GM18519 (cell line): ENCODE results near the gene MYCBP2.
"Not testable (repeated sequence)": the region's sequence is repeated elsewhere in the genome, so short reads cannot be mapped to it uniquely, and the experiment has no call there.

ENCODE experiments used
- ATAC-seq: cut with Tn5 transposase; IDR thresholded peaks from one replicate; pipeline ENCODE4 v1.9.1; 2021; ENCODE audit warnings: mild to moderate bottlenecking, moderate library complexity; ENCODE audit not compliant: unreplicated experiment, low FRiP score

The MYCBP2 gene

DNA sequence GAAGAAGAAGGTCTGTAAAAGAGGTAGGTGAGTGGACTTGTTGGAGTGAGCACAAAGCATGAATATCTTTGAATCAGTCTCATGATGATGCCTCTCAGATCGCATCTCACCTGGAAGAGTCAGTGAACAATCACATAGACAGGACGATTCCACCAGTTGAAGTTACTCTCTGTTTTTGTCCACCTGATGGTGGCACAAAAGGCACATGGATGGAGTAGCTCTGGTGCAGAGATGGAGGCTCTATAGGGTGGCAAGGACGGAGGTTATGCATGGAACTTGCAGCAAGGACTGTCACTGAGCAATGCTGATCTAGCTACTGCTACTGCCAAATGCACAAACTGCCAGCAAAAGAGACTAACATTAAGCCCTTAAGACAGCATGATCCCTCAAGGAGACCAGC lies 10.3 kb upstream of the MYCBP2 start:
- no peak for ATAC-seq

DNA sequence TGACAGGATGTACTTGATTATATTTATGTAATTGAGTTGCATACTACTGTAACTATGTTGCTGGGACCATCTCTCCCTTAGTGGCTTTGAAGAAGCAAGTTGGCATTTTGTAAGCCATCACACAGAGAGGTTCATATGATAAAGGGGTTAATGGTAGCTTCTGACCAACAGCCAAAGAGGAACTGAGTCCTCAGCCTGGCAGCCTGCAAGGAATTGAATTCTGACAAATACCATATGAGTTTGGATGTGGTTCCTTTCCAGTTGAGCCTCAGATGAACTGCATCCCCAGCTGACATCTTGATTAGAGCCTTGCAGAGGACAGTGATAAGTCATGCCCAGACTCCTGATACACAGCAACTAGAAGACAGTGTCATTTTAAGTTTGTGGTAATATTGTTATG lies 8.6 kb upstream of the MYCBP2 start:
- ATAC-seq, result no peak

DNA sequence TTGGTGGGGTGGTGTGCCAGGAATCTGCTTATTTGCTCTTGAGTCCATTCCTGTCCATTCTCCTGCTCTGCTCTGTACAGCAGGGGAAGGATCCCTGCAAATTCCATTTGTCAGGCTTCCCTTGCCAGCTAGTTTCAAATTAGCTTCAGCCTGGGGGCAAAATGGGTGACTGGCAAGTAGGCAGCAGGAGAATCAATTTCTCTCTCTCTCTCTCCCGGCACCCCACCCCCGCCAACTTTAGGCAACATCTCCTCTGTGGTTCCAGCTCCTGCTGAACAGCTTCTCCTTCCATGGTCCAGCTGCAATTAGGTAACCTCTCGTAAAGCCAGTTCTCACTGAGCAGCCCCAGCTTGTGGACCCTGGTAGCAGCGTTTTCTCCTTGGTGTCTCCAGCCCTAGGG lies 6.7 kb upstream of the MYCBP2 start:
- ATAC-seq, result no peak

DNA sequence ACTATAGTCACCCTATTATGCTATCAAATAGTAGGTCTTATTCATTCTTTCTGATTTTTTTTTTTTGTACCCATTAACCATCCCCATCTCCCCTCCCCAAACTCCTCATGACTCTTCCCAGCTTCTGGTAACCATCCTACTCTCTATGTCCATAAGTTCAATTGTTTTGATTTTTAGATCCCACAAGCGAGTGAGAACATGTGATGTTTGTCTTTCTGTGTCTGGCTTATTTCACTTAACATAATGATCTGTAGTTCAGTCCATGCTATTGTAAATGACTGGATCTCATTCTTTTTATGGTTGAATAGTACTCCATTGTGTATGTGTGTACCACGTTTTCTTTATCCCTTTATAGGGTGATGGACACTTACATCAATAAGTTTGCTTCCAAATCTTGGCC lies 4.5 kb upstream of the MYCBP2 start:
- no peak for ATAC-seq

DNA sequence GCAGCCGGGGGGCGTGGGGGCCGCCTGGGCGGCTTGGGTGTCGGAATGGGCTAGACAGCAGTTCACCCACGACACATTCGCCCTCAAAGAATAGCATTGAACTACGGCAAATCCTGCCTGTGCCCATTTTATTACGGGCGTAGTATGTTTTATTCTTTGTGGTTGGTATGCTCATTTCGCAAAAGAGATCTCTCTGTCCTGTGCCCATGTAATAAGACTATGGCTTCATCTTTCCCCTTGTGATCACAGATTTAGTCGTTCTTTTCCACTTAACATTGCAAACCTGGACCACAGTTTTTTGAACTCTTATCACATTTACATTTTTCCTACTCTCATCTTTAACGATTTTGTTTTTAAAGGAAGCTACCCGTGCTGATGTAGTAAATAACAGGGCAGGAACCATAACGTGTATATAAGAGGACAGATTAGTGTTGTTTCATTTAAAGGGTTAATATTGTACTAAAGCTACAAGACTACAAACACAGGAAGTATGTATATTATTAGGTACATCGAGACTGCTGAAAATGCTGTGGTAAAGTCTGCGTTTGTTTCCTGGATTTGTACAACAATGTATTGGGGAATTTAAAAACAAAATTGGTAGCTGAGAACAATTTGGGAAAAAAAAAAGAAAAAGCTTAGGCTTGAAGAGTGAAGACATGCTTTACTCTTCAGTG lies 3.2 kb upstream of the MYCBP2 start:
- ATAC-seq, result no peak

DNA sequence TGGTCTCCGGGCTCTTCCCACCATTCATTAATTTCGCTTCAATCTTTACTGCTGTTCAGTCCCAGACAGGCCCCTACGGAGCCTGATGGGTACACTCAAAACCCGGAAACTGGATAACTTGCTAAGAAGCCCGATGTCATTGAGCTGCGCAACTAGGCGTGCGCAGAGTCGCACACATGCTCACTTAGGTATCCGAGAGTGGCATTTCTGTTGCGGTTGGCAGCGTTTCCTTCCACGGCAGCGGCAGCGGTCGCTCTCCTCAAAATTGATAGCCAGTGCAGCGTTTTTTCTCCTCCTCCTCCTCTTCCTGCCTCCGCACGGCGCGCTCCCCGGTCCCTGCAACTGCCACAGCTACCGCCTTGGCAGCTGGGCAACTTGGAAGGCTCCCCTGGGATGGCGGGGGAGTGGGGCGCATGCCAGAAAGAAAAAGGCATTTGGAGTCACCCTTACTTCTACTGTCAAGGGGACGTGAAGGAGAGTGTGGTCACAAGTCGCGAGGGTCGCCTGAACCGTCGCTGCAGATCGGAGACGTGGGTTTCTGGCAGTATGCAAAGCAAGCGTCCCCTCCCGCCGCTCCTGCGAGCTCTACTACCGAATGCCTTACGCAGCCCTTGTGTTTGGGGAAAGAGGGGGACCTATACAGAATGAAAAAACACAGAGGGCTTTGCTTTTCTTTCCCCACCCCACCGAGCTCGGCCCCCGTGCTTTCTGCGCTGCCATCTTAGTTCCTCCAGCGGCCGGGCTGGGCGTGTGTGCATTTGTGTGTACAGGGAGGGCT lies 2.4 kb upstream of the MYCBP2 start:
- ATAC-seq, result peak; percentile 71

DNA sequence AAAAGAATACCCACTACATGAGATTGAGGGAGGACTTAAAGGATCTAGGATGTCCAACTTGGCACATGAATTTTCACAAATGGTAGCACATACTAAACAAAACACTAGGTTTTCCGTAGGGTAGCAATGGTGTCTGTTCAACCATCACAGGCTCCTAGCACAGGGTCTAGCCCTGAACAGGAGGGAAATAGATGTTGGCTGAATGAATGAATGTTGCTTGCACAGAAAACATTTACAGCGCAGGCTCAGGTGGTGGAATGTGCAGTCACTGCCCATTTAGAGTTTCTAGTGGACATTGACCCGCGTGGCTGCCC lies 1.9 kb upstream of the MYCBP2 start:
- peak; percentile 5 for ATAC-seq

DNA sequence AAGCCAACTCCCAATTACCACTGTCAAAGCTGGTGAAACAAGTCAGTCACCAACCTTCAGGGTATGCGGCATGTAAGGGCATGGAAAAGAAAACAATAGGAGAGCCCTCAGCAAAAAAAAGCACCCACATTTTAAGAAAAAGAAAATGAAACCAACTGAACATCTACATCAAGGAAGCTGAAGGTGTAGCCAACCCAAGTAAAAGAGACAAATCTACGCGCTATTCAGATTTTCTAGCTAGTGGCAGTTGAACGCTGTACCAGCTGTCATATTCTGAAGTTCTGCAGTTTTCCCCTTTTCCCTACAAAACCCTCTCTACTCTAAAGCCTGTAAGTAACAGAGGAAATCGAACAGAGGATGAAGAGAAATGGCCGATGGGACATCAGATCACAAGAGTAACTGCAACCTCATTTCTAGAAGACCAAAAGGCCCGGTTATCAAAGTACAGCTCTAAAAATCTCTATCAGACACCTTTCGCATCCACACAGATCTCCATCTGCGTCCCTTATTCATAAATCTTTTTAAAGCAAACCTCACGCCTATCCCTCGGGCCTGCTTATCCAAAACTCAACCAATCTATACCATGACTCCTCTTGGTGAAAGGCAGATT lies 1.4 kb downstream of the MYCBP2 start:
- ATAC-seq, result no peak

DNA sequence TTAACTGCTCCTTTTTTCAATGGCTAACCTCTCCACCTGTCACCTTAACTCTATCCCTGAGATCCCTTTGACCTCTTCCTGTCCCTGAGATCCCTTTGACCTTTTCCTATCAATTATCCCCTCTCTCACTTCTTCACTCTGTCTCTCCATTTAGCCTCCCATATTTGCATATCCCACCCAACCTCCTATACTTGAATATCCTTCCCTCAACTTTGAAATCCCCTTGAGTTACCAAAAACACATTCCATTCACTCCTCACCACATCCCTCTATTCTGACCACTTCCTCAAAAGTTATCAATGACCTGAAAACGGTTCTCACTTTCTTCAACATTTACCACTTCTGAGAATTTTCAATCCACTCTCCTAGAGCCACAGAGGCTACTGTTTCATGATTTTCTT lies 3.0 kb downstream of the MYCBP2 start:
- ATAC-seq, result no peak

DNA sequence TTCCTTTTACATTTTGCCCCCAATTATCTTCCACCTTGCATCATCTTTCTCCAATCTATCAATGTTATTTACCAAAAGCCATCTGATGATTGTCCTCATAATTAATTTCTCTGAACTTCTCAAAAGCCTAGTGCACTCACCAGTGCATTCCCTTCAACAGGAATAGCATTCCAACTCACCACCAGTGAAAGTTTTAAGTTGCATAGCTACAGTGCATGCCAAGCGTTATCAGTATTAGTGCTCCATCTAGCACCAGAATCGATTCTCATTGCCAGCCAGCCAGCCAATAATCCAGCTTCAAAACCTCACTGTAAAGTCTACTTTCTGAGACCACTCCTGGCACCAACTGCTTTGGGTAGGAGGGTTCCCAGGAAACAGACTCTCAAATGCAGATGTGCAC lies 7.4 kb downstream of the MYCBP2 start:
- no peak for ATAC-seq

DNA sequence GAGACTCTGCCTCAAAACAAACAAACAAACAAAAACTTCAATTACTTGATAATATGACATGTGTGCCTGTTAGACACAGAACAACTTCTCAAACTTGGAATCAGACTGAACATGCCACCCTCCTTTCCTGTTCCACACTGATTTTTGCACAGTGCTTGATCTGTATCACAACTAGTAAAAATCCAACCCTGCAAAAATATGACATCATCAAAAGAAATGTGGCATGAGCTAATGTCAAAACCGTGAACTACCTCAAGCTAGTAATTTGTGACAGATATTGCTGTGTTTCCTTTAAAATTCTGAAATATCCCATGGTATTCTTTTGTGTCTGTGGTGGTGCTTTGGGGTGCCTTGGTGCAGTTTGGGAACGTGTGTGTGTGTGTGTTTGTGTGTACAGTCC lies 8.2 kb downstream of the MYCBP2 start:
- no peak for ATAC-seq

DNA sequence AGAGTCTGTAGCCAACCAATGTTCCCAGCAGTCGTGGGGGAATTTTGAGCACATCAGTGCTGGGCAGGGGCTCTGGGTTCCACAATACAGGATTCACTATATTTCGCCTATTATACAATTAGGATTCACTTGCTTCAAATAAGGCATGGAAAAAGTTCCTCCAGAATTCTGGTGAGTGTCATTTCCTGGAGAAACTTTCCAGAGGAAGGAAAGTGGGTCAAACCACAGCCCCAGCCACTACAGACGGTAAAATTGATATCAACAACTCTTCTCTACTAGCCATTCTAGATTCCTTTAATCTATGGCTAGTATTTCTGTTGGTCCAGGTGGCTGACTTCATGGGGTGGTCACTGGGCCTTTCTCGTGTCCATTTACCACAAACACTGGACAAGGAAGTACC lies 10.5 kb downstream of the MYCBP2 start:
- no peak for ATAC-seq

DNA sequence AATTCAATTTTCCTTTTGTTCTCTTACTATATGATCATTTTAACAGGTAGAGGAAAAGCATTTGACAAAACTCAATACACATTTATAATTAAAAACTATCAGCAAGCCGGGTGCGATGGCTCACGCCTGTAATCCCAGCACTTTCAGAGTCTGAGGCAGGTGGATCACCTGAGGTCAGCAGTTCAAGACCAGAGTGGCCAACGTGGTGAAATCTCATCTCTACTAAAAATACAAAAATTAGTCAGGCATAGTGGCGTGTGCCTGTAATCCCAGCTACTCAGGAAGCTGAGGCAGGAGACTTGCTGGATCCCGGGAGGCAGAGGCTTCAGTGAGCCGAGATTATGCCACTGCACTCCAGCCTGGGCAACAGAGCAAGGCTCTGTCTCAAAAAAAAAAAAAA lies 11.4 kb downstream of the MYCBP2 start:
- not testable (repeated sequence) for ATAC-seq

DNA sequence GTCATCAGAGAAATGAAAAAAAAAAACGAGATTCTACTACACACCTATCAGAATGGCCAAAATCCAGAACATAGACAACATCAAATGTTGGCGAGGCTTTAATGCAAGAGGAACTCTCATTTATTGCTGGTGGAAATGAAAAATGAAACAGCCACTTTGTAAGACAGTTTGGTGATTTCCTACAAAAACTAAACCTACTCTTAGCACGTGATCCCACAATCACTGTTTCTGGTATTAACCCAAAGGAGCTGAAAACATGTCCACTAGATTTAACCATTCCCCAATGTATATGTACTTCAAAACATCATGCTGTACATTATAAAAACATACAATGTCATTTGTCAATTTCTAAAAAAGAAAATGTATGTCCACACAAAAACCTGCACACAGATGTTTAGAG lies 13.0 kb downstream of the MYCBP2 start:
- ATAC-seq, result no peak

DNA sequence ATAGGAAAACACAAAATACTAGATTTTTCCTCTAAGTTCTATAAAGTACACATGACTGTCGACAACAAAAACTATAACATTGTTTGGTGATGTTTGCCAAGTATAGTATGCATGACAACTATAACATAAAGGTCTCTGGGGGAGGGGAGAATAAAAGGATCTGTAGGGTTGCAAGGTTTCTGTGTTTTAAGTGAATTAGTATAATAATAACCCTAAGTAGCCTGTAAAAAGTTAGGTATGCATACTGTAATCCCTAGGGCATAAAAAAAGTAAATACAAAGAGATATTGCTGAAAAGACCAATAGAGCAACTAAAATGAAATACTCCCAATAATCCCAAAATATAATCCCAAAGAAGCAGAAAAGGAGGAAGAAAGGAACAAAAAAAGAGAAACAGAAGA lies 14.6 kb downstream of the MYCBP2 start:
- no peak for ATAC-seq

DNA sequence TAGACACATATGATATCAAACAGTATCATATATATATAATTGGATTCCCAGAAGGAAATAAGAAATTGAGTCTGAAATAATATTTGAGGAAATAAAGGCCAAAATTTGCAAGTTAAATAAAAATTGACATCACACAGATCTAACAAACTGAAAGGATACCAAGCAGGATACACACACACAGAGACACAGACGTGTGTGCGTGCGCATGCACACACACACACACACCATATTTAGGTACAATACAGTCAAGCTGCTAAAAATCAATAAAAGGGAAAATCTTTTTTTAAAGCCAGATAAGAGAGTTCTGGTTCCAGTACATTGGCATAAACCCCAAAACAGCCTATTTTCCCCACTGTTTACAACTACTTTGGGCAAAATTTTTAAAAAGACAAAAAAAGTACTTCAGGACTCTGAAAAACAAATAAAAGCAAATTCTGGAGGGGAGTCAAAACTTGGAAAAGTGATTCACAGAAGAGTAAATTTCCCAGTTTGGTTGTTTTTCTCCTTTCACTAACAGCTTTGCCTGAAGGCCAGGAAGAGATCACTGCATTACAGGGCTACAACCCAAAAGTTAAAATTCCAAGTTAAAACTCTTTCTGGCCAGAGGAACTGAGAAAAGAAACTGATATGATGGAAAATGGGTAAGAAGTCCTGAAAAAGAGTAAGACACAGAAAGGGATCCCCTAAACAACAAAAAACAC lies 16.2 kb downstream of the MYCBP2 start:
- ATAC-seq, result no peak

DNA sequence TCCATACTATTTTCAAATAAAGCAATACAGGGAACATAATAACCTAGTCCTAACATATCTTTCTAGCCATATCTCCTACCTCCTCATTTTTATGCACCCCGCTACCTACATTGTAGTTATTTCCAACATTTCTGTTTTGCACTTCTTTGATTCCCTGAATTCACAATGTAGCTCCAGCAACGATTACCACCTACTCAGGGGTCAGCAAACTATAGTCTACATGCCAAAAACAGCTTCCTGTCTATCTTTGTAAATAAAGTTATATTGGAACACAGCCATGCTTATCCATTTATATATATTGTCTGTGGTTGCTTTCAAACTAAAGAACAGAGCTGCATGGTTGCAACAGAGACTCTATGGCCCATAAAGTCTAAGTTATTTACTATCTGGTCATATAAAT lies 16.7 kb downstream of the MYCBP2 start:
- ATAC-seq, result no peak

DNA sequence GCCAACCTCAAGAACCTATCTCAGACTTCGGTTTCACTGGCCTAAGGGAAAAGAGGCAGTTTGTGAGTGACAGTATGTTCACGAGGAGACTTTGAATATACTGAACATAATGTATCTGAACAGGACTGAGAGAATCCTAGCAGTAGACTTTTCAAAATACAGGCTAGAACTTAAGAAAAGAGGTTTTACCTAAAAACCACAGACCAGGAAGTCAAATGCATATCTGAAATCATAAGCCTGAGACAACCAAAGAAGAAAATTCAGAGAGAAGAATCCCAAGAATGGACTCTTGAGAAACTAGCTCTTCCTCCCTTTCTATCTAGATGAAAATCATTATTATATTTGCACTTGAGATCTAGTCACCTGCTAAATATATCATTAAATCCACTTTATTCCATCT lies 17.6 kb downstream of the MYCBP2 start:
- ATAC-seq, result no peak

DNA sequence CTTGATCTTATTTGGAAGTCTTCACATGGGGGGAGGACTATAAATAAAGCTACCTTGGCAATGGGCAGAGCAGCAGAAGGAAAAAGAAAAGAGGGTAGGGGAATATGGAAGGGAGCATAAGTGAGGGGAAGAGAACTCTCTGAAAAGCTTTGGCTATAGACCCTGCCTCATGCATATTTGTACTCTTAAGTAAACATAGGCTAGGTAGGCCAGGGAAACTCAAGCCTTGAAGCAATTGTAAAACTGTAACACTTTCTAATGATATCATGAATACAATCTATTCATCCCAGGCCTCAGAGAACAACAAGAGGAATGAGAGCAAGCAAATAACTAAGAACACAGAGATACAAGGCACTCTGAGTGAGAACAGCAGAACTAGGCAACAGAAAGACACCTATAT lies 20.4 kb downstream of the MYCBP2 start:
- no peak for ATAC-seq

DNA sequence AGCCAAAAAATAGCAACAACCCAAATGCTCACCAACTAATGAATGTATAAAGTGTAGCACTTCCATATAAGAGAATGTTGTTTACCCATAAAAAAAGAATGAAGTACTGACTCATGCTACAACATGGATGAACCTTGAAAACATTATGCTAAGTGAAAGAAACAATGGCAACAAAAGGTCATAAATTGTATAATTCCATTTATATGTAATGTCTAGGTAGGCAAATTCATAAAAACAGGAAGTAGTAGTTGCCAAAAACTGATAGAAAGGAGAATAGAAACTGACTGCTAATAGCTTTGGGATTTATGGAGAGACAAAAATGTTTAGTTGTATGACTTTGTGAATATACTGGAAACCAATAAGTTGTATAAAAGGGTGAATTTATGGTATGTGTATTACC lies 21.6 kb downstream of the MYCBP2 start:
- no peak for ATAC-seq

DNA sequence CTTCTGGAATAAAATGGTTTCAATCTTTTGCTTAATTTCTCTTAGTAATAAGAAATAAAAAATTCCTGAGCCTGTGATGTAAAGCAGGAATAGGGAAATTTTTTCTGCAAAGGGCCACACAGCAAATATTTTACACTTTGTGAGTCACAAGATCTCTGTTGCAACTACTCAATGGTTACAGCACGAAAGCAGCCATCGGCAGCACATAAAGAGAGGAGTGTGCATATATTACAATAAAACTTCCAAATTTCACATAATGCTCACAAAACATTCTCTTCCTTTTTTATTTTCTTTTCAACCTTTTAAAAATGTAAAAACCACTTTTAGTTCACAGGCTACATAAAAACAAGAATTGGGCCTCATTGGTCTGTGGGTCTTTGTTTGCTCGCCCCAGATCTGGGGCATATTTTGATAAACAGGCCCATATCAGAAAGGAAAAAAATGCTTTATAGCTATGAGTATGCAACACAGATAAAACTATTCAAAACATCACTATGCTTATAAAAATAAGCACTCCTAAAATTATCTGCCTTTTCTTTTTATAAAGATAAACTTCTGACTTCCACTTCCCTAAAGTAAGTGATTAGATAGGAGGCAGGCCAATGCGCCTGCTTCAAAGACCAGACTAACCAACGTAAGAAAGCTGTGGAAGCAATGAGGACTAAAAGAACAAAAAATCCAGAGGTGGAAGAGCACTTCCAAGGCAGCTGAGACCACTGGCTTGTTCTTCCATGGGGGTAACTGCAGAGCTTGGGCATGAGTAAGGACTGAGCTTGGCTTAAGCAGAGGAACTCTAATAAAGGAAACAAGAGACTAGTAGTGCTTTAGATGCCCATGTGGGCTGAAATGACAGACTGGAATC lies 26.5 kb downstream of the MYCBP2 start:
- no peak for ATAC-seq
